H7 (cell line): Measurements from ENCODE around the gene PSMC2. TPM values are rescaled to one million over a fixed set of nuclear protein-coding genes. Genes with fewer than 3 reads are reported as not detected.
A peak's percentile ranks its signal among the peaks of the same experiment; 100 is the strongest.

Experiments
- DNase-seq: peaks from one replicate; pipeline ENCODE4 v3.0.0; 2012
- H3K27me3 ChIP-seq: 2 replicates; pipeline ENCODE4 v1.6.0; 2011; ENCODE audit warnings: mild to moderate bottlenecking, low read length; ENCODE audit not compliant: control insufficient read depth, insufficient read depth
- H3K36me3 ChIP-seq: replicated peaks from 2 replicates; pipeline ENCODE4 v1.5.1; 2011; ENCODE audit warnings: low read length; ENCODE audit not compliant: control insufficient read depth, insufficient read depth
- H3K4me3 ChIP-seq: 2 replicates; pipeline ENCODE4 v1.5.1; 2011; ENCODE audit warnings: low read depth, mild to moderate bottlenecking, control low read depth, low read length, moderate library complexity; ENCODE audit not compliant: insufficient read depth
- total RNA-seq: library from RNA; depleted of rRNA; stranded (reverse); fragments of >200 nt; shearing (Covaris generic); gene quantifications from 2 replicates; pipeline ENCODE4 v1.2.3, GENCODE V29; 2014

PSMC2 gene
- total RNA-seq, 1 experiment from 2014 or later, result 151 TPM

DNA sequence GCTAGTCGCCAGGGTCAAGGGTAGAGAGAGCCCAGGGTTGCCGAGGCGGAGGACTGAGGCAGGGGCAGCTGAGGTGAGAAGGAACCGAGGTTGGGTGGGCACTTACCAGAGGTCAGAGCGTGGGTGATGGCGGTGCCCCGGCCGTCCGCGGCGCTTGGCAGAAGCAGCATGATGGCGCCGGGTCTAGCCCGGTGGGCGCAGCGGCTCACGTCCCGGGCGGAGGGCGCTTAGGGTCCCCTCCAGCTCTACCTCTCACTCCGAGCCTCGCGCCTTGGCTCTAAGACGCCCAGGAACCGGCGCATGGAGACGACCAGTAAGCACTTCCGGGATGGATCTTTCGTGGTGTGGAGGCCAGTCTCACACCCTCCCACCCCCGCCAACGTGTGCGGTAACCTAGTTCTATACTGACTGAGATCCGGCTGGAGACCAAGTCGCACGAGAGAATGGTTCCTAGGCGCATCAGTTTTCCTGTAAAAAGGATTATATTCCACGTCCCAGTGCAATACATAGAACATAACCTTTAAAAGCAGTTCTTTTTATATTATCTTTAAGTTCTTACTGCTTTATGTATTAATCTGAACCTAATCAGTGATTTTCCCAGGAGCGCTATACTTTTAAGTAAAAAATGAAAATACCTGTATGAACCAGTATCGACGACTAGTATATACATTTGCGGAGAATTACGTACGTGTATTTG lies 2.8 kb upstream of the PSMC2 start, which contains the start of gene DNAJC2:
TSS of gene DNAJC2 (minus strand) at position 315 of the 697 bp plus-strand sequence. CDS start at position 170, 145 bp downstream.
- DNase-seq, result peak; percentile 89
- peak within 1 kb of the TSS; percentile 98 for H3K4me3 ChIP-seq
- H3K36me3 ChIP-seq, result peaks cover 7% of the 10 kb centered on the region
- no peaks in the 10 kb centered on the region for H3K27me3 ChIP-seq

DNA sequence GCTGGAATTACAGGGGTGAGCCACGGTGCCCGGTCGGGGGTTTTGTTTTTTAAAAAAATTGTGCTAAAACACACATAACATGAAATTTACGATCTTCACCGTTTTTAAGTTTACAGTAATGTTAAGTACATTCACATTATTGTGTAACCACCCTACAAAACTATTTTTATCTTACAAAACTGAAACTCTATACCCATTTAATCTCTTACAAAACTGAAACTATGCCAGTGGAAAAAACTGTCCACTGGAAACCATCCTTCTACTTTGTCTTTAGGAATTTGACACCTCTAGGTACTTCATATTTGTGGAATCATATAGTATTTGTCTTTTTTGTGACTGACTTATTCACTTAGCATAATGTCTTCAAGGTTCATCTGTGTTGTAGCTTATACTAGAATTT lies 1.0 kb upstream of the PSMC2 start:
- no peaks in the 10 kb centered on the region for H3K27me3 ChIP-seq
- no peaks in the 10 kb centered on the region; the same call in 1 of the 2 replicates for H3K36me3 ChIP-seq
- no peak for DNase-seq
- no peak overlapping the region for H3K4me3 ChIP-seq

DNA sequence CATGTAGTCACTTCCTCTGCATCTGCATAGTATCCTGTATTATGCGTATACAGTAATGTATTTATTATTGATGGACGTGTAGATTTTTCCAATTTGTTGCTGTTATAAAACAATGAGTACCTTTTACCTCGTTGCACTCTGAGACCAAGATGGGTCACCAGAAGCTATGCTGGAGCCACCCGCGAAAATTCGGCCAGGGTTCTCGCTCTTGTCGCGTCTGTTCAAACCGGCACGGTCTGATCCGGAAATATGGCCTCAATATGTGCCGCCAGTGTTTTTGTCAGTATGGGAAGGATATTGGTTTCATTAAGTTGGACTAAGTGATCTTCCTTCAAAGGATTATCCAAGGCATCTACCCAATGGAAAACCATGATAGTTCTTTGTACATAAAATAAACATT lies 1.0 kb downstream of the PSMC2 start:
- Histone ChIP-seq H3K27me3 (no peaks in the 10 kb centered on the region), H3K36me3 (no peaks in the 10 kb centered on the region; the same call in none of the 2 replicates), H3K4me3 (peak overlapping the region; percentile 91)
- no peak for DNase-seq

DNA sequence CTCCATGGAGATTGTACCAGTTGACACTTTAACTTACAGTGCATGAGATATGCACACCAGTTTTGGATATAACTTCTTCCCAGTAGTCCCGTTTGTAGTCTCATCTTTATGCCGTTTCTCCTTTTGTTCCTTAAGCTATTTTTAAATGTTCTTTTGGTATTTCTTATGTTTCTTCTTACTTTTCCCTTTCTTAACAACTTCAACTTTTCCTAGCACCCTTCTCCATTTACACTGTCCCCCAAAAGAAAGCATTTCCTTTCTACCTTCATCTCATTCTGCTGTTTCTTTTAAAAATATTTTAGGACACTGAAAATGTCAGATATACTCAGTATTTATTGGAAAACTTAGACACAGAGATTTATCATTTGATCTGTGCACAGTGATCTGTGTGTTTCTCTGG lies 1.5 kb downstream of the PSMC2 start:
- H3K36me3 ChIP-seq, result no peaks in the 10 kb centered on the region; the same call in none of the 2 replicates
- no peak for DNase-seq
- H3K27me3 ChIP-seq, result no peaks in the 10 kb centered on the region
- H3K4me3 ChIP-seq, result no peak overlapping the region

DNA sequence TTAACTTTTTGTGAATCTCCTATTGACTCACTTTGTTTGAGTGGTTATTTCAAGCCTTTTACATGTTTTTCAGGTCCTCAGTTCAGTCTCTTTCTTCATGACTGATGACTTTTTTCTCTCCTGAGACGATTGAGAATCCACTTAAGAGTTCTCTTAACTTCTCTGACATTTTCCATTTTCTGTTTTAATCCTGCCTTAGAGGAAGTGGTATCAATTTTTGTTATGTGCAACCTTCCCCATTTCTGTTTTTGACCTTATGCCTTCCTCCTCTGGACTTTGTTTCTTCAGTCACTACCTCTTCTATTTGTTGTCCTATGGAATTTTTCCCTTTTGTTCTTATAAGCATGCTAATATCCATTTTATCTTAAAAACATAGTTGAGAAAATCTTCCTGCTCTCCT lies 2.4 kb downstream of the PSMC2 start:
- Histone ChIP-seq H3K36me3 (peaks cover 1% of the 10 kb centered on the region), H3K27me3 (no peaks in the 10 kb centered on the region), H3K4me3 (no peak overlapping the region)
- DNase-seq, result no peak

DNA sequence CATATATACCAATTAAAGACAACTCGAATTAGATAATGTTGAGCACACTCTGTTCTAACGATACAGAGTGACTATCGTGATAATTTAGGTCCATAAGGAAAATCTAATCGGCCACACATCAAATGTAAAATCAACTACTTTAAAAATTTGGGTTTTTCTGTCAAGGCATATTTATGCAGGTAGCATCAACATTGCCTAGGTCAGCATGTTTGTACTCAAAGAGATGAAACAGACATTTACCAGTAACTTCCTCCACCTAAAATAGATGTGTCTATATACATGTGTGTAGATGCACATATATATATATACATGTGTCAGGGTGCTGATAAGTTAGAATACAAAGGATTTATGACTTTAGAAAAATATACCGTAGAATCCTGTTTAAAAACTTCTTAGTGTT lies 22.0 kb downstream of the PSMC2 start:
- H3K4me3 ChIP-seq, result no peak overlapping the region
- DNase-seq, result no peak
- peaks cover 18% of the 10 kb centered on the region for H3K36me3 ChIP-seq
- H3K27me3 ChIP-seq, result no peaks in the 10 kb centered on the region

DNA sequence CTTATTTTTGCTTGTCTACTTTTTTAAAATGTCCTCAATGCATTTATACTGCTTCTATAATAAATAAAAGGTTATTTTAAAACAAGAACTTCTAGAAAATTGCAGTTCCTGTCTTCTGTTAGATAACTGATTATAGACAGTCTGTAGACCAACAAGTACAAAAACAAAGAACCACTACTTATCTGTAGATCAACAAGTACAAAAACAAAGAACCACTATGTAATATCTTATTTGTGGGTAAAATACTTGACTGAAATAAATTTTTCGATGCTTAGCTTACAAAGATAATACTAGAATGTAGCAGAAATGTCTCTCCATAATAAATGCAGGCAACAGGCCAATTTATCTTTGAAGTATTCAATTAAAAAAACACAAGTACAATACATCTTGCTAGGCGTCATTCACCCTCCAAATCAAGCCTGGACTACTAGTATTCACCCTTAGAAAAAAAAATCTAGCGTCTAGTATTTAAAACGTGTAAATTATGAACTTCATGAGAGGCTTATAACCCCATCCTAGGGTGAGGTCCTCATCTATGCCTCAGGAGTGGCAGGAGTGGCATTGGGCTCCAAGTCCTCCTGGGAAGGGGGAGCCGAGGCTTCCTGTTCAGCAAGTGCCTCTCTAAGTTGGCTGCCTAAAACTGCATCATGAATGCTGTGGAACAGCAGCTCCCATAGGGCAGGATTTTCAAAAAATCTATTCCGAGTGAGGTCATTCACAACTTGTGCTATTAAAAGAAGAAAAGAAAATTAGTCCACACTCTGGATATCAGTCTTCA lies 26.6 kb downstream of the PSMC2 start:
- Histone ChIP-seq H3K27me3 (no peaks in the 10 kb centered on the region), H3K36me3 (no peaks in the 10 kb centered on the region), H3K4me3 (no peak overlapping the region)
- DNase-seq, result no peak

DNA sequence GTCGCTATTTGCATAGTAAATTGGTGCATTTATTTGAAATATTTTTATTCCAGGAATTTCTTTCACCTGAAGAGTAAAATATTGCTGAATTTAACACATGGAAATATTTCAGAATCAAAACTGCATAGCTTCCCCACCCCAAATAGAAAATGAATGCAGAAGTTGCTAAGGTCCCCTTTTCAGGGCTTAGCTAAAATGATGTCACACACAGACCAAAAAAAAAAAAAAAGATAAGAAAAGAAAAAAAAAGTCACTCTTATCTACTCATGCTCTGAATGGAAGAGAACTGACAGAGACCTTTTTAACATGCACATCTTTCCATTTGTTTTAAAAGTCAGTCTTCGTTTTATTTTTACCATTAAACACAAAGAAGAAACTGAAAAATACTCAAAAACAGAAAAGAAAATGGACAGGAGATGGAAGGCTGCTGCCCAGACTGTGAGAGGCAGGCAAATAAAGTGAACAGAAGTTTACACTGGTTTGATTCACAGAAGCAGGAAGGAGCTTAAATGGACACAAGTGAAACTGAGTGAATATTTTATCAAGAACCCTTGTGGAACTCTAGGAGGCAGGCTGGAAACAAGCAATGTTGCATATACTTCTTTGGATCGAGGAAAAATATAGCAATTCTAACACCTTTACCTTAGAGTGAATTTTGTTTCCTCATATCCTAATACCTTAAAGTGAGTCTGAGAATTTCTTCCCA lies 32.0 kb downstream of the PSMC2 start:
- no peak for DNase-seq
- Histone ChIP-seq H3K36me3 (no peaks in the 10 kb centered on the region), H3K4me3 (no peak overlapping the region), H3K27me3 (no peaks in the 10 kb centered on the region)

DNA sequence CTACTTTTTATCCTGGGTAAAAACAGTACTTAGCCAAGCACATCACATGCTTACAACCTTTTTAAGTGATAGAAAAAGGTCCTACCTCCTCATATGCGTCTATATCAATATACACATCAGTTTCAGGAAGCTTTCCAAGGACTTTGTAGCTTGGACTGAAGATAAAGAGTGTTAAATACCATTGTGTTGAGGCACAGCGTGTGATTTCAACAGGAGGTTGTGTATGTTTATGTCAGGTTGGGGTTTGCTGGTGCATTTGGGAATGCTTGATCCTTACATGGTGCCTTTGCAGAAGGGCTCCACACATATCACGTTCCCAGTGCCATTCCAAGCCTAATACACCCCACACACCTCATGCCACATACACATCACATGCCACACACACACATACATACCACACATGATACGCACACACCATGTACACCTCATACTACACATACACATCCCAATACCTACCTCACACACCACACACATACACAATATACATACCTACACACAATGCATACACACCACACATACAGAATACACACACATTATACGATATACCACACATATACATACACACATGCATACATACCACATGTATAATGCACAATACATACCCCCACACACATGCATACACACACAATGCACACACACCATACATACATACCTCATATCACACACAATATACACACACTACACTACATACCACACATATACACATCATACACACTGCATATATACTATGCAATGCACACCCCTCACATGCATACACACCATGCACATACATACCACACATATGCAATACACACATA lies 33.1 kb downstream of the PSMC2 start:
- Histone ChIP-seq H3K36me3 (no peaks in the 10 kb centered on the region), H3K4me3 (no peak overlapping the region), H3K27me3 (no peaks in the 10 kb centered on the region)
- no peak for DNase-seq

DNA sequence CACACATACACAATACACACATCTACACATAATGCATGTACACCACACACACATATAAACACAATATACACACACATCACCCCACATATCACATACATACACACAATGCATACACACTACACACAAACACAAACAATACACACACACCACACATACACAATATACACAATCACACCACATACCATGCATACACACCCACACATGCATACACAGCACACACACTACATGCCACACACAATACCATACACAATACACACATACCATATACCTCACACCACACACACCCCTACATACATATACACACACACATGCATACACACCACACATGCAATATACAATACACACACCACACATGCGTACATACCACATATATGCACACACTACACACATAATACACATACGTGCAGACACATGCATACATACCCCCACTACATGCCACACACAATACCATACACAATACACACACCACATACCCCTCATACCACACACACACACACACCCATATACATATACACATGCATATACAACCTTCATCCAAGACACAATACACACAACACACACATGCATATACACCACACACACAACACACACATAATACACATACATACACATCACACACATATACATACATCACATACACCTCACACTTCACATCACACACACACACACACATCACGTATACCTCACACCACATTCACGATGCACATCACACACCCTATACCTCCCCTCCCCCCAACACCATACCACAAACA lies 34.0 kb downstream of the PSMC2 start:
- H3K4me3 ChIP-seq, result no peak overlapping the region
- DNase-seq, result no peak
- H3K36me3 ChIP-seq, result no peaks in the 10 kb centered on the region
- H3K27me3 ChIP-seq, result no peaks in the 10 kb centered on the region

DNA sequence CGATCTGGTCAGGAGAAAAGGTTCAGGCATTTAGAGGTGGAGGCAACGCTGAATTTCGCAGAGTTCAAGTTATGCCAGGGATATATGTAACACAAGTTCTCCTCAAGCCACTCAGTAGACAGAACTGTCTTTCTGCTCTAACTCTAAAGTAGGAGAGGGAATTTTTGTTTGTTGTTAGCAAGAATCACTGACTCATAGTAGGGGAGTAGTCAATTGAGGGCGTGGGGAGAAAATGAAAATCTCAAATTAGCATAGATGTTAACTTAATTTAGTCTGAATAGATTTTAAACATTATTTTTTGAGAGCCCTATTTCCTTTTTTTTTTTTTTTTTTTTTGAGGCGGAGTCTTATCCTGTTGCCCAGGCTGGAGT lies 34.6 kb downstream of the PSMC2 start:
- Histone ChIP-seq H3K36me3 (no peaks in the 10 kb centered on the region), H3K27me3 (no peaks in the 10 kb centered on the region), H3K4me3 (no peak overlapping the region)
- DNase-seq, result no peak

DNA sequence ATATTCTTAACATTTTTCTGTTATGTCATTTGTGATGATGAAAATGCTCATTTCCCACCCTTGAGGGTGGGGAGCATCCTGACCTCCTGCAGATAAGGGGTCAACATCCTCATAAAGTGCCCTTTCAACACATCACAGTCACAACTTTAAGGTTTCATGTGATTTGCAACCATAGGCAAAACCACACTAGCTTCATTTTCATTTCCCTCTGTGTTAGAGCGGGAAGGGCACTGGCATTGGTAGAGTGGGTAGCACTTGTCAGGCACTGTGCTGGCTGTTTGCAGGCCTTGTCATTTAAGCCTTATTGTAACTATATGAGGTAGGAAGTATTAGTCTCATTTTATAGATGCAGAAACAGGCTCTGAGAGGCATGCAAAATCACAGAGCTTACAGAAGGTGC lies 39.8 kb downstream of the PSMC2 start:
- Histone ChIP-seq H3K27me3 (no peaks in the 10 kb centered on the region), H3K36me3 (no peaks in the 10 kb centered on the region), H3K4me3 (no peak overlapping the region)
- DNase-seq, result no peak

DNA sequence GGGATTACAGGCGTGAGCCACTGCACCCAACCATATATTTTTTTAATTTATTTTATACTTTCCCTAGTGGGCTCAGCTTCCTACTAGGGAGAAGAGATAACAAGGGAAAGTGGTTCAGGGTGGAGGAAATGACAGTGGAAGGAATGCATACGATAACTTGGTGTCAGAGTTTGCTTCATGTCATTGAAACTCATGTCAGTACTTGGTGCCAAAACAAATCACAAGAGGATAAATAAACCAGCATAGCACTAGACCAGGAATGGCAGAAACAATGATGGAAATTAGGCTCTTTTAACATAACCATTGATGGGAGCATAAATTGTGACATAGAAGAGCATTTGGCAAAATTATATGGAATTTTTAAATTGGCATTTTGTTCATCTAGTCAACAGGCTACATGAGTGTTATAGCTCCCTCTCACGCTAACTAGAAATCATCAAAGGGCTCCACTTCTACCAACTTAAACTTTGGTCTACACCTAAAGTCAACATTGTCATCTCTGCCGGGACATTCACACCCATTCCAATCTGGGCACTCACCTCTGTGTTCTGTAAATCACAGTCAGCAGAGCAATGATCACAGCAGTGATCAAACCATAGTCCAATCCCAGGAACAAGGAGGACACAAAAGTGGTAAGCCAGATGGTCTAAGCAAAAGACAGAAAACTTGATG lies 41.2 kb downstream of the PSMC2 start:
- no peaks in the 10 kb centered on the region for H3K36me3 ChIP-seq
- DNase-seq, result no peak
- no peak overlapping the region for H3K4me3 ChIP-seq
- H3K27me3 ChIP-seq, result no peaks in the 10 kb centered on the region
